Ovary (tissue), 9 donors: ENCODE results near the gene GPC4. TPM values are rescaled to one million over a fixed set of nuclear protein-coding genes. Genes with fewer than 3 reads are reported as not detected.

Experiments
- DNase-seq, 5 donors: peaks; one replicate each; pipeline ENCODE4 v3.0.0-alpha.2; 2019 to 2020
- H3K27ac ChIP-seq, 2 donors: fragments of 200-600 bp; one replicate each; pipeline versions ENCODE4 v1.5.1 to v1.8.0; 2019 to 2022
- H3K27me3 ChIP-seq: fragments of 200-600 bp; one replicate; pipeline ENCODE4 v1.8.0; 2022
- H3K36me3 ChIP-seq: fragments of 200-600 bp; sonication (generic); one replicate; pipeline ENCODE4 v1.5.1; 2019
- H3K4me1 ChIP-seq: one replicate; pipeline ENCODE4 v1.8.1; 2013; ENCODE audit warnings: mild to moderate bottlenecking, moderate library complexity; ENCODE audit not compliant: insufficient read depth
- H3K4me3 ChIP-seq: fragments of 200-600 bp; sonication (generic); one replicate; pipeline ENCODE4 v1.5.1; 2017
- H3K9me3 ChIP-seq, 2 donors: fragments of 200-600 bp in 1 of 2; sonication (generic) in 1 of 2; one replicate each; pipeline versions ENCODE4 v1.5.1 to v1.8.1; 2013 to 2019; ENCODE audit warnings: mild to moderate bottlenecking in 1 of 2, moderate library complexity in 1 of 2
- CTCF ChIP-seq, 3 donors: fragments of 450-650 bp in 2 of 3; fragments of 200-600 bp in 1 of 3; IDR thresholded peaks; one replicate each; pipeline versions ENCODE4 v1.5.1 to v1.8.0; 2016 to 2022; ENCODE audit warnings: antibody characterized with exemption in 3 of 3, mild to moderate bottlenecking in 1 of 3
- EP300 ChIP-seq: sonication (generic); formaldehyde crosslinking; IDR thresholded peaks from one replicate; pipeline ENCODE4 v1.6.1; 2017; ENCODE audit warnings: antibody characterized with exemption
- POLR2A ChIP-seq: fragments of 450-650 bp; IDR thresholded peaks from one replicate; pipeline ENCODE4 v1.6.1; 2017; ENCODE audit warnings: antibody characterized with exemption, mild to moderate bottlenecking, moderate library complexity
- WGBS, 3 donors: extraction: QIAGEN DNeasy Blood & Tissue Kit in 1 of 3; methylation state at CpG; one replicate each; pipeline versions ENCODE4 v1.1.5 to v1.1.7; 2013 to 2017; 5-methylcytosine and 5-hydroxymethylcytosine counted together
- intact Hi-C, 4 donors: fragments of 100-400 bp; cut with DNase I; formaldehyde crosslinking; loops; one replicate each; pipeline versions ENCODE4 v1.11.0 to v1.15.1; 2022 to 2023
- polyA plus RNA-seq, 2 donors: library from polyadenylated mRNA; stranded (reverse); fragments of 200-250 nt in 1 of 2; fragments of 350-450 nt in 1 of 2; fragmentation: Illumina TruSeq in 1 of 2; extraction: RNeasy Lipid Tissue Mini Kit (QIAGEN cat#74804) in 1 of 2; gene quantifications; one replicate each; pipeline ENCODE4 v1.2.3, GENCODE V29; 2013 to 2014
- total RNA-seq, 7 donors: library from RNA; depleted of rRNA in 2 of 7; stranded (reverse); fragments of >200 nt in 2 of 7; fragmentation: NEBNext Ultra II Directional in 3 of 7; extraction: Animal tissue kit (Norgen Biotek cat#: 25700) in 3 of 7; gene quantifications; one replicate each; pipeline versions ENCODE4 v1.1.0 to v1.2.4, GENCODE V29; 2016 to 2023
- donor health status: DM: no; HTN: no; CAD: no; lungs with moderate emphysema.
- donor health status: DM: no; HTN: no; CAD: no.
- donor health status: Bipolar disorder and iron deficiency.
- donor health status: DM: yes; HTN: yes; CAD: no.
- donor health status: DM: no; HTN: no; CAD: no.
- donor health status: DM: yes; HTN: yes; CAD: no.

The GPC4 gene
- total and polyA plus RNA-seq, 9 donors: 9.0 to 21.7 (median 12.3) TPM

GRCh38 chrX:133302775-133303445 is 112.4 kb downstream of the GPC4 start:
- no peak for DNase-seq
- Histone ChIP-seq H3K9me3 (no peaks in the 10 kb centered on the region), H3K4me1 (peaks cover 5% of the 10 kb centered on the region), H3K36me3 (no peaks in the 10 kb centered on the region), H3K4me3 (no peak overlapping the region), H3K27ac (no peak overlapping the region), H3K27me3 (no peaks in the 10 kb centered on the region)
- intact Hi-C loops: no loop called here
- no peak for TF ChIP-seq CTCF (IDR thresholded peaks at IDR 0.05)
- TF ChIP-seq POLR2A: no peak
- no peak for TF ChIP-seq EP300
- WGBS, 3 donors: 85 to 88% (median 86%) methylated on average over 10 of the region's 10 CpGs

- TF ChIP-seq EP300 (no peak), CTCF (IDR thresholded peaks at IDR 0.05) (no peak), POLR2A (no peak)
Measured at GRCh38 chrX:133300591-133300990, 114.7 kb downstream of the GPC4 start.

GRCh38 chrX:133297284-133297683 is 118.0 kb downstream of the GPC4 start:
- no peaks in the 10 kb centered on the region for H3K9me3 ChIP-seq
- no peak overlapping the region for H3K4me3 ChIP-seq
- H3K27me3 ChIP-seq: no peaks in the 10 kb centered on the region
- H3K36me3 ChIP-seq: no peaks in the 10 kb centered on the region
- no peak overlapping the region for H3K27ac ChIP-seq
- intact Hi-C loops: no loop called here
- DNase-seq: no peak
- 29 to 46% (median 40%) methylated on average over 1 of the region's 1 CpG for WGBS, 3 donors
- H3K4me1 ChIP-seq: peaks cover 5% of the 10 kb centered on the region
- no peak for TF ChIP-seq CTCF (IDR thresholded peaks at IDR 0.05)

More at GRCh38 chrX:133300591-133300990, 114.7 kb downstream of the GPC4 start:
- no peak for DNase-seq
- Histone ChIP-seq H3K27ac (peak overlapping the region in 1 of 2 donors; percentile 16), H3K27me3 (no peaks in the 10 kb centered on the region), H3K4me3 (no peak overlapping the region), H3K36me3 (no peaks in the 10 kb centered on the region), H3K9me3 (no peaks in the 10 kb centered on the region), H3K4me1 (peaks cover 5% of the 10 kb centered on the region)
- intact Hi-C loops: no loop called here

- no peak overlapping the region for H3K27ac ChIP-seq
- 26 to 50% (median 29%) methylated on average over 1 of the region's 1 CpG for WGBS, 3 donors
- H3K4me3 ChIP-seq: no peak overlapping the region
- intact Hi-C loops: no loop called here
- no peak for DNase-seq
- H3K4me1 ChIP-seq: peaks cover 2% of the 10 kb centered on the region
- no peaks in the 10 kb centered on the region for H3K27me3 ChIP-seq
- no peaks in the 10 kb centered on the region for H3K9me3 ChIP-seq
- H3K36me3 ChIP-seq: no peaks in the 10 kb centered on the region
- TF ChIP-seq POLR2A: no peak
- no peak for TF ChIP-seq CTCF (IDR thresholded peaks at IDR 0.05)
- no peak for TF ChIP-seq EP300
Measured at GRCh38 chrX:133294126-133294525, 121.2 kb downstream of the GPC4 start.
